Activated CD8-positive, alpha-beta memory T cell treated with anti-CD3 and anti-CD28 coated beads, Interleukin-2, amount 10 ng/mL, durations not matched to agents 7 days and 5 days (primary cell): ENCODE measurements around the gene MTUS2. TPM values are rescaled to one million over a fixed set of nuclear protein-coding genes. Genes with fewer than 3 reads are reported as not detected.
"Not testable (repeated sequence)": the region's sequence is repeated elsewhere in the genome, so short reads cannot be mapped to it uniquely, and the experiment has no call there.

Experiments
- ATAC-seq: fragments of 150-1000 bp; cut with Tn5 transposase; one replicate; pipeline ENCODE4 v1.10.0; 2021; ENCODE audit warnings: moderate library complexity
- CTCF ChIA-PET: fragments of 350-600 bp; sonication (Branson Sonifier 250); formaldehyde crosslinking; loops from one replicate; lab custom pipeline; 2021; ENCODE audit warnings: antibody characterized with exemption; lab: Charles Lee
- DNase-seq: peaks from one replicate; pipeline ENCODE4 v3.0.0-alpha.2; 2020
- H3K27ac Mint-ChIP-seq: one replicate; pipeline ENCODE4 v1.8.0; 2021; ENCODE audit warnings: mild to moderate bottlenecking, mixed read lengths
- H3K27me3 Mint-ChIP-seq: one replicate; pipeline ENCODE4 v1.8.0; 2021; ENCODE audit warnings: mixed read lengths
- H3K36me3 Mint-ChIP-seq: one replicate; pipeline ENCODE4 v1.8.0; 2021; ENCODE audit warnings: mild to moderate bottlenecking, mixed read lengths
- H3K4me1 Mint-ChIP-seq: one replicate; pipeline ENCODE4 v1.8.0; 2021; ENCODE audit warnings: mixed read lengths
- H3K4me3 Mint-ChIP-seq: one replicate; pipeline ENCODE4 v1.8.0; 2021; ENCODE audit warnings: mild to moderate bottlenecking, moderate library complexity, mixed read lengths
- H3K9me3 Mint-ChIP-seq: one replicate; pipeline ENCODE4 v1.8.0; 2022; ENCODE audit warnings: low read depth, mixed read lengths
- total RNA-seq, 2 experiments: library from RNA; stranded (reverse); gene quantifications; one replicate each; pipeline ENCODE4 v1.2.3, GENCODE V29; 2021

The MTUS2 gene
- total RNA-seq, 2 experiments from 2014 or later, result not detected

- no peak for ATAC-seq
- no peak for DNase-seq
- H3K36me3 Mint-ChIP-seq, result no peaks in the 10 kb centered on the region
- H3K4me1 Mint-ChIP-seq, result no peaks in the 10 kb centered on the region
- no peaks in the 10 kb centered on the region for H3K27me3 Mint-ChIP-seq
- no peak overlapping the region for H3K4me3 Mint-ChIP-seq
- H3K27ac Mint-ChIP-seq, result no peak overlapping the region
- H3K9me3 Mint-ChIP-seq, result peaks cover 7% of the 10 kb centered on the region
- CTCF ChIA-PET, result no interaction called here
Observed at GRCh38 chr13:29193083-29193482, 372.9 kb downstream of the MTUS2 start.

- no peaks in the 10 kb centered on the region for H3K27me3 Mint-ChIP-seq
- H3K4me3 Mint-ChIP-seq, result no peak overlapping the region
- H3K27ac Mint-ChIP-seq, result no peak overlapping the region
Observed at GRCh38 chr13:29195456-29195855, 375.3 kb downstream of the MTUS2 start.

GRCh38 chr13:29196409-29197074 lies 376.4 kb downstream of the MTUS2 start:
- no peak for ATAC-seq
- no peak overlapping the region for H3K4me3 Mint-ChIP-seq
- no peaks in the 10 kb centered on the region for H3K36me3 Mint-ChIP-seq
- CTCF ChIA-PET, result no interaction called here
- H3K9me3 Mint-ChIP-seq, result peaks cover 7% of the 10 kb centered on the region
- H3K27me3 Mint-ChIP-seq, result no peaks in the 10 kb centered on the region
- DNase-seq, result no peak
- no peaks in the 10 kb centered on the region for H3K4me1 Mint-ChIP-seq
- no peak overlapping the region for H3K27ac Mint-ChIP-seq

More at GRCh38 chr13:29195456-29195855, 375.3 kb downstream of the MTUS2 start:
- Mint-ChIP-seq H3K4me1 (no peaks in the 10 kb centered on the region), H3K36me3 (no peaks in the 10 kb centered on the region), H3K9me3 (peaks cover 7% of the 10 kb centered on the region)
- no peak for DNase-seq
- no peak for ATAC-seq
- CTCF ChIA-PET, result no interaction called here

GRCh38 chr13:29202753-29203152 lies 382.6 kb downstream of the MTUS2 start:
- H3K4me3 Mint-ChIP-seq, ATAC-seq, DNase-seq, CTCF ChIA-PET, H3K27ac Mint-ChIP-seq, H3K9me3 Mint-ChIP-seq, H3K27me3 Mint-ChIP-seq, H3K36me3 Mint-ChIP-seq, H3K4me1 Mint-ChIP-seq: not testable (repeated sequence)

- Mint-ChIP-seq H3K36me3 (no peaks in the 10 kb centered on the region), H3K9me3 (peaks cover 4% of the 10 kb centered on the region), H3K4me1 (no peaks in the 10 kb centered on the region), H3K27ac (no peak overlapping the region), H3K27me3 (no peaks in the 10 kb centered on the region), H3K4me3 (no peak overlapping the region)
- DNase-seq (no peak), ATAC-seq (no peak)
- CTCF ChIA-PET, result no interaction called here
Observed at GRCh38 chr13:29204651-29205050, 384.5 kb downstream of the MTUS2 start.

GRCh38 chr13:29210676-29211075 lies 390.5 kb downstream of the MTUS2 start:
- CTCF ChIA-PET, result no interaction called here
- no peaks in the 10 kb centered on the region for H3K27me3 Mint-ChIP-seq
- H3K4me3 Mint-ChIP-seq, result no peak overlapping the region
- no peak for ATAC-seq
- H3K27ac Mint-ChIP-seq, result no peak overlapping the region
- no peaks in the 10 kb centered on the region for H3K36me3 Mint-ChIP-seq
- DNase-seq, result no peak
- peaks cover 4% of the 10 kb centered on the region for H3K9me3 Mint-ChIP-seq
- H3K4me1 Mint-ChIP-seq, result no peaks in the 10 kb centered on the region

- H3K27ac Mint-ChIP-seq, H3K4me3 Mint-ChIP-seq, H3K9me3 Mint-ChIP-seq, H3K36me3 Mint-ChIP-seq, H3K27me3 Mint-ChIP-seq, CTCF ChIA-PET, H3K4me1 Mint-ChIP-seq, DNase-seq, ATAC-seq: not testable (repeated sequence)
Observed at GRCh38 chr13:29211162-29211561, 391.0 kb downstream of the MTUS2 start.

- Mint-ChIP-seq H3K27ac (no peak overlapping the region), H3K9me3 (peaks cover 4% of the 10 kb centered on the region), H3K27me3 (no peaks in the 10 kb centered on the region), H3K4me3 (no peak overlapping the region), H3K36me3 (no peaks in the 10 kb centered on the region), H3K4me1 (no peaks in the 10 kb centered on the region)
- CTCF ChIA-PET, result no interaction called here
- DNase-seq (no peak), ATAC-seq (no peak)
Observed at GRCh38 chr13:29222458-29222857, 402.3 kb downstream of the MTUS2 start.

- no peak overlapping the region for H3K4me3 Mint-ChIP-seq
- ATAC-seq (no peak), DNase-seq (no peak)
- no peaks in the 10 kb centered on the region for H3K4me1 Mint-ChIP-seq
- H3K9me3 Mint-ChIP-seq, result no peaks in the 10 kb centered on the region
- CTCF ChIA-PET, result no interaction called here
- H3K36me3 Mint-ChIP-seq, result no peaks in the 10 kb centered on the region
- no peaks in the 10 kb centered on the region for H3K27me3 Mint-ChIP-seq
- H3K27ac Mint-ChIP-seq, result no peak overlapping the region
Observed at GRCh38 chr13:29224206-29224605, 404.1 kb downstream of the MTUS2 start.

GRCh38 chr13:29227576-29227975 lies 407.4 kb downstream of the MTUS2 start:
- CTCF ChIA-PET, result no interaction called here
- Mint-ChIP-seq H3K4me3 (no peak overlapping the region), H3K27me3 (no peaks in the 10 kb centered on the region), H3K9me3 (no peaks in the 10 kb centered on the region), H3K36me3 (no peaks in the 10 kb centered on the region), H3K4me1 (no peaks in the 10 kb centered on the region), H3K27ac (no peak overlapping the region)
- ATAC-seq (no peak), DNase-seq (no peak)

- no peak for DNase-seq
- H3K4me3 Mint-ChIP-seq, result no peak overlapping the region
- H3K27ac Mint-ChIP-seq, result no peak overlapping the region
- no peaks in the 10 kb centered on the region for H3K4me1 Mint-ChIP-seq
- no peaks in the 10 kb centered on the region for H3K36me3 Mint-ChIP-seq
- no peaks in the 10 kb centered on the region for H3K27me3 Mint-ChIP-seq
- no peaks in the 10 kb centered on the region for H3K9me3 Mint-ChIP-seq
- CTCF ChIA-PET, result no interaction called here
- no peak for ATAC-seq
Observed at GRCh38 chr13:29230299-29230845, 410.2 kb downstream of the MTUS2 start.

GRCh38 chr13:29239653-29240525 lies 419.8 kb downstream of the MTUS2 start:
- Mint-ChIP-seq H3K4me1 (no peaks in the 10 kb centered on the region), H3K27ac (no peak overlapping the region), H3K9me3 (peaks cover 6% of the 10 kb centered on the region), H3K27me3 (no peaks in the 10 kb centered on the region), H3K36me3 (no peaks in the 10 kb centered on the region), H3K4me3 (no peak overlapping the region)
- CTCF ChIA-PET, result no interaction called here
- DNase-seq (no peak), ATAC-seq (no peak)

GRCh38 chr13:29254626-29255370 lies 434.7 kb downstream of the MTUS2 start:
- H3K4me3 Mint-ChIP-seq, result no peak overlapping the region
- no peaks in the 10 kb centered on the region for H3K4me1 Mint-ChIP-seq
- DNase-seq (no peak), ATAC-seq (no peak)
- H3K9me3 Mint-ChIP-seq, result no peaks in the 10 kb centered on the region
- no peaks in the 10 kb centered on the region for H3K36me3 Mint-ChIP-seq
- no peak overlapping the region for H3K27ac Mint-ChIP-seq
- CTCF ChIA-PET, result no interaction called here
- H3K27me3 Mint-ChIP-seq, result no peaks in the 10 kb centered on the region
